ENCODE data around the gene CACNB4. TPM values are rescaled to one million over a fixed set of nuclear protein-coding genes. Genes with fewer than 3 reads are reported as not detected.
"Not testable (repeated sequence)": the region's sequence is repeated elsewhere in the genome, so short reads cannot be mapped to it uniquely, and the experiment has no call there.

CACNB4 gene
- total and polyA plus RNA-seq, 8 donors, result under 0.01 to 6.4 (median 1.0) TPM

DNA sequence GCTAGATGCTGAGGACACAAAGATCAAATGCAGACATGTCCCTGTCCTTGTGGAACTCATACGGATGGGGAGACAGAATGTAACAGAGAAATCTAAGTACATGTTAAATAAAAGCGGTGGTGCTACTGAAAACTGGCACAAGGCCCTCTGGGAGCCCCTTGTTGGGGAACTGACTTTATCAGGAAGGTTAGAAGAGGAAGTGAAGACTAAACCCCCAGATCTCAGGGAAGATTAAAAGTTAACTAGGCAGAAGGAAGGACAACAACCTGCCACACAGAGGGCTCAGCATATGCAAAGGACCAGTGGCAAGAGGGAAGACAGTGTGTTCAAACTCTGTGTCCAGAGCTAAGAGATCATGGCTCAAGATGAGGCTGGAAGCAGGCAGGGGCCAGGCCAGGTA is 4.8 kb downstream of the CACNB4 start:
- intact Hi-C loops (cut with DNase I; ENCODE audit: low total_unique reads), result no loop called here
- TF ChIP-seq POLR2AphosphoS5 (IDR thresholded peaks at IDR 0.05), result no peak
- TF ChIP-seq, protein P1, sequence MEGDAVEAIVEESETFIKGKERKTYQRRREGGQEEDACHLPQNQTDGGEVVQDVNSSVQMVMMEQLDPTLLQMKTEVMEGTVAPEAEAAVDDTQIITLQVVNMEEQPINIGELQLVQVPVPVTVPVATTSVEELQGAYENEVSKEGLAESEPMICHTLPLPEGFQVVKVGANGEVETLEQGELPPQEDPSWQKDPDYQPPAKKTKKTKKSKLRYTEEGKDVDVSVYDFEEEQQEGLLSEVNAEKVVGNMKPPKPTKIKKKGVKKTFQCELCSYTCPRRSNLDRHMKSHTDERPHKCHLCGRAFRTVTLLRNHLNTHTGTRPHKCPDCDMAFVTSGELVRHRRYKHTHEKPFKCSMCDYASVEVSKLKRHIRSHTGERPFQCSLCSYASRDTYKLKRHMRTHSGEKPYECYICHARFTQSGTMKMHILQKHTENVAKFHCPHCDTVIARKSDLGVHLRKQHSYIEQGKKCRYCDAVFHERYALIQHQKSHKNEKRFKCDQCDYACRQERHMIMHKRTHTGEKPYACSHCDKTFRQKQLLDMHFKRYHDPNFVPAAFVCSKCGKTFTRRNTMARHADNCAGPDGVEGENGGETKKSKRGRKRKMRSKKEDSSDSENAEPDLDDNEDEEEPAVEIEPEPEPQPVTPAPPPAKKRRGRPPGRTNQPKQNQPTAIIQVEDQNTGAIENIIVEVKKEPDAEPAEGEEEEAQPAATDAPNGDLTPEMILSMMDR (IDR thresholded peaks at IDR 0.05), result no peak
- no peak for TF ChIP-seq EP300 (IDR thresholded peaks at IDR 0.05)
- no peak for TF ChIP-seq POLR2A (IDR thresholded peaks at IDR 0.05)

DNA sequence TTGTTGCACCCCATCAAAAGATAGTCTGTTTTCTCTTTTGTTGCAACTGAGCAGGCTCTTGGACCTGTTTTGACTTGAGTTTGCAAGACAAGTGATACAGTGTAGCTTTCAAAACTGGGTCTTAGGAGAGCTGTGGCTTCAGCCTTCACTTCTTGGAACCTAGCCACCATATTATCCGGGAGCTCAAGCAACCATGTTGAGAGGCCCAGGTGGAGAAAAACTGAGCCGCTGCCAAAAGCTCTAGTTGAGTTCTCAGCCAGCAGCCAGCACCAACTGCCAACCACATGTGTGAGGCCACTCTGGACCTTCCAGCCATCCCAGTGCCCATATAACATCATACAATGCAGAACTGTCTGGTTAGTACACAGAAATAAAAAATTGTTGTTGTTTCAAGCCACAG is 5.4 kb downstream of the CACNB4 start:
- intact Hi-C loops (cut with DNase I; ENCODE audit: low total_unique reads), result no loop called here

More for the DNA sequence above, 4.8 kb downstream of the CACNB4 start:
- WGBS, 5 donors, result 89 to 97% (median 91%) methylated on average over 2 of the region's 2 CpGs
- DNase-seq, result no peak
- Histone ChIP-seq H3K4me3 (no peak overlapping the region), H3K4me1 (peaks cover 13 to 19% (median 16%) of the 10 kb centered on the region in 4 donors), H3K9me3 (no peaks in the 10 kb centered on the region), H3K27me3 (peaks cover 0 to 11% (median 8%) of the 10 kb centered on the region in 3 donors), H3K36me3 (no peaks in the 10 kb centered on the region), H3K27ac (no peak overlapping the region)

DNA sequence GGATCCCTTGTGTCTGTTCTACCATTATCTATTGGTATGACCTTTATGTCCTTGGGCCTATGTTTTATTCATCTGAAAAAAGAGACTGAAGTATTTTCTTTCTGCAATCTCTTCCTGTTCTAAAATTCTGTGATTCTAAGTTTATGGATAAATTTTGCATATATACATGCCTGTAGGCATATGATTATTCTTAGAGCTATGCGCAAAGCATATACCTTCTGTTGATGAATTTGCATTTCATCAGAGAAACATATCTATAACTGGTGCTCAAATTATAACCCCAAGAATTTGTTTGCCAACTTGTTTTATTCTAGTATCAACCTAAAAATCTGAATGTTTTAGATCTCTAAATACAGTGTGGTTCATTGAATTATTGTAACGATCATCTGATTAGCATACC is 6.7 kb downstream of the CACNB4 start:
- Histone ChIP-seq H3K27ac (no peak overlapping the region), H3K9me3 (no peaks in the 10 kb centered on the region), H3K4me1 (no peaks in the 10 kb centered on the region), H3K27me3 (no peaks in the 10 kb centered on the region), H3K4me3 (no peak overlapping the region), H3K36me3 (no peaks in the 10 kb centered on the region)
- intact Hi-C loops (cut with DNase I; ENCODE audit: low total_unique reads), result no loop called here
- TF ChIP-seq POLR2A (IDR thresholded peaks at IDR 0.05) (no peak), EP300 (IDR thresholded peaks at IDR 0.05) (no peak), POLR2AphosphoS5 (IDR thresholded peaks at IDR 0.05) (no peak)
- TF ChIP-seq, protein P1 (IDR thresholded peaks at IDR 0.05), result no peak
- 93 to 97% (median 97%) methylated on average over 2 of the region's 2 CpGs for WGBS, 5 donors
- no peak for DNase-seq

More for the DNA sequence above, 5.4 kb downstream of the CACNB4 start:
- Histone ChIP-seq H3K4me3 (no peak overlapping the region), H3K27ac (no peak overlapping the region), H3K36me3 (no peaks in the 10 kb centered on the region), H3K4me1 (peaks cover 7 to 13% (median 10%) of the 10 kb centered on the region in 4 donors), H3K27me3 (peaks cover 0 to 6% (median 3%) of the 10 kb centered on the region in 3 donors), H3K9me3 (no peaks in the 10 kb centered on the region)
- no peak for TF ChIP-seq EP300 (IDR thresholded peaks at IDR 0.05)
- TF ChIP-seq, protein P1 (IDR thresholded peaks at IDR 0.05), result no peak
- TF ChIP-seq POLR2A (IDR thresholded peaks at IDR 0.05), result no peak
- TF ChIP-seq POLR2AphosphoS5 (IDR thresholded peaks at IDR 0.05), result no peak
- DNase-seq, result no peak
- WGBS, 5 donors, result 46 to 65% (median 60%) methylated on average over 2 of the region's 2 CpGs

DNA sequence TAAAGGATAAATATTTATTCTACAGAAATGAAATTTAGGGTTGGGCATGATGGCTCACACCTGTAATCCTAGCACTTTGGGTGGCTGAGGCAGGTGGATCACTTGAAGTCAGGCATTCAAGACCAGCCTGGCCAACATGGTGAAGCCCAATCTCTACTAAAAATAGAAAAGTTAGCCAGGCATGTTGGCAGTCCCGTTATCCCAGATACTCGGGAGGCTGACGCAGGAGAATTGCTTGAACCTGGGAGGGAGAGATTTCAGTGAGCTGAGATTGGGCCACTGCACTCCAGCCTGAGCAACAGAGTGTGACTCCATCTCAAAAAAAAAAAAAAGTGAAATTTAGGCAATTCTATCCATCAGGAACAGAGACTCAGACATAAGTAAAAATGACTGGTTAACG is 8.1 kb downstream of the CACNB4 start:
- H3K36me3 ChIP-seq; H3K9me3 ChIP-seq; DNase-seq; H3K4me3 ChIP-seq; H3K27me3 ChIP-seq; intact Hi-C loops (cut with DNase I; ENCODE audit: low total_unique reads); H3K27ac ChIP-seq; H3K4me1 ChIP-seq: not testable (repeated sequence)
- 89 to 97% (median 94%) methylated on average over 4 of the region's 4 CpGs for WGBS, 5 donors

DNA sequence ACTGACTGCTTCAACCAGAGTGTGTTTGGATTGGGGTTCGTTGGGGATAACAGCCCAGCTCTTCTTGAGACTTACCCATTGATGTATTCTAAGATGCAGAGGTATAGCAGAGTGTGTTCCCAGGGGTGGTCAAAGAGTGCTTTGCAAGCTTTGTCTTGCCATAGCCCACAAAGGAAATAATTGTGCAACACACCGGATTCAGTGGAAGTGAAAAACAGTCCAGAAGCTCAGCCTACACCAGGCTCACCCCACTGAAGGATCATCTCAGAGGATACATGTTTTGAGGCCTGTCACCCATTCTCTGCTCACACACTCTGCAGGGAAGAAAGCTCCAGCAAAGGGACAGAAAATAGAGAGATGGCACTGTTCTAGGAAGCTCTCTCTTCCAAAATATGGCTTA is 9.6 kb downstream of the CACNB4 start:
- Histone ChIP-seq H3K9me3 (no peaks in the 10 kb centered on the region), H3K27me3 (no peaks in the 10 kb centered on the region), H3K36me3 (no peaks in the 10 kb centered on the region), H3K4me1 (no peaks in the 10 kb centered on the region), H3K27ac (no peak overlapping the region), H3K4me3 (no peak overlapping the region)
- DNase-seq, result no peak
- intact Hi-C loops (cut with DNase I; ENCODE audit: low total_unique reads), result no loop called here
- 71 to 79% (median 77%) methylated on average over 2 of the region's 2 CpGs for WGBS, 5 donors
- TF ChIP-seq POLR2AphosphoS5 (IDR thresholded peaks at IDR 0.05) (no peak), POLR2A (IDR thresholded peaks at IDR 0.05) (no peak), EP300 (IDR thresholded peaks at IDR 0.05) (no peak)
- TF ChIP-seq, protein P1 (IDR thresholded peaks at IDR 0.05), result no peak
